Activated naive CD8-positive, alpha-beta T cell treated with anti-CD3 and anti-CD28 coated beads, Interleukin-2, amount 50 U/mL, for 16 hours (primary cell): ENCODE measurements around the gene TRIO.
"Not testable (repeated sequence)": the region's sequence is repeated elsewhere in the genome, so short reads cannot be mapped to it uniquely, and the experiment has no call there.

Source experiments
- DNase-seq: peaks from one replicate; pipeline ENCODE4 v3.0.0-alpha.2; 2020; ENCODE audit warnings: low read depth, low spot score

The TRIO gene

GRCh38 chr5:14545308-14545707, 402.2 kb downstream of the TRIO start:
- no peak for DNase-seq

- no peak for DNase-seq
Observed at GRCh38 chr5:14545862-14546261, 402.7 kb downstream of the TRIO start.

- DNase-seq, result no peak
Observed at GRCh38 chr5:14547666-14548065, 404.5 kb downstream of the TRIO start.

DNA sequence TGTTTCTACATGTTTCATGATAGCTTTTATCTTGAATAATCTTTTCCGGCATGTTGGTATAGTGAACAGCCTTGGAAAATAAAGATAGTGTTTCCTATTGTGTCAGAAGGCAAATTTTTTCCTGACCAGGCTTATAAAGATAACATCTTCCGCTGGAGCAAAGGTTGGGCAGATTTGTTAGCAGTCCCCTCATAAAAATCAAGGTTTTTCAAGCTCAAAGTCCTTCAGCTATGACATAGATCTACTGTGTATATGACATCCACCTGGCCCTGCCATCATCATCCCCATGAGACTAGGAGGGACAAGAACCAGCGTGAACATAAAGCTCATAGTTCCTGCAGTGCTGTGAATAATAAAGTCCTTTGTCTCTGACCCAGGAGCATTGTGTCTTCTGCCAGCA, 408.1 kb downstream of the TRIO start:
- DNase-seq, result no peak

DNA sequence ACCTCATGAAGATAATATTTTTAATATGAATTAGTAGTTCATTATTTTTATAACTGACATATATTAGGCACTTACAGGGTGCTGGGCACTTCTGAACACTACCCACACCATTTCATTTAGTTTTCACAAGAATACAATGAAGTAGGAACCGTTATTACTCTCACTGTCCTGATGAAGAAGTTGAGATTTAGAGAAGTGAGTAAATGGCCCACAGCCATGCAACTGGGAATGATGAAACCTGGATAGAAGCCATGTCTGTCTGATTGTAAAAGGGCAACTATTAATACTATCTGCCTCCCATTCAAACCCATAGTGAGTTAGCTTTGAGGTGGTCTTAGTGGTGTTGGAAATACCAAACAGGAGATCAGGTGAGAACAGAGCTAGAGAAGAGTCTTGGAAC, 408.9 kb downstream of the TRIO start:
- DNase-seq, result no peak

DNA sequence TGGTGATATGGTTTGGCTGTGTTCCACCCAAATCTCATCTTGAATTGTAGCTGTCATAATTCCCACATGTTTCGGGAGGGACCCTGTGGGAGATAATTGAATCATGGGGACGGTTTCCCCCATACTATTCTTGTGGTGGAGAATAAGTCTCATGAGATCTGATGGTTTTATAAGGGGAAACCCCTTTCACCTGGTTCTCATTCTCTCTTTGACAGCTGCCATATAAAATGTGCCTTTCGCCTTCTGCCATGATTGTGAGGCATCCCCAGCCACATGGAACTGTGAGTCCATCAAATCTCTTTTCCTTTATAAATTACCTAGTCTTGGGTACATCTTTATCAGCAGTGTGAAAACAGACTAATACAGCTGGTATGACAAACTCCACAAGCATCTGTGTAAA, 411.1 kb downstream of the TRIO start:
- not testable (repeated sequence) for DNase-seq

- DNase-seq, result no peak
Observed at GRCh38 chr5:14556015-14556414, 412.9 kb downstream of the TRIO start.

GRCh38 chr5:14557203-14557770, 414.1 kb downstream of the TRIO start:
- no peak for DNase-seq

GRCh38 chr5:14557791-14558415, 414.8 kb downstream of the TRIO start:
- DNase-seq, result no peak
